SU-DHL-6 (cell line): ENCODE measurements around the gene RNF214.

ENCODE experiments used
- EZH2phosphoT487 ChIP-seq: fragments of 200-600 bp; sonication (generic), shearing (Covaris generic); conservative IDR thresholded peaks from 2 replicates; pipeline ENCODE4 v1.6.1; 2018; ENCODE audit warnings: mild to moderate bottlenecking, antibody characterized with exemption, low read length, moderate library complexity, mixed read lengths
- TF ChIP-seq, protein P1 (sequence below): fragments of 200-600 bp; sonication (generic); IDR thresholded peaks from one replicate; pipeline ENCODE4 v1.5.1; 2017; ENCODE audit warnings: antibody characterized with exemption, mild to moderate bottlenecking, low read length, moderate library complexity; ENCODE audit not compliant: insufficient read depth, poor library complexity, severe bottlenecking

GRCh38 chr11:117256573-117256972 lies 24.1 kb downstream of the RNF214 start:
- TF ChIP-seq, protein P1, sequence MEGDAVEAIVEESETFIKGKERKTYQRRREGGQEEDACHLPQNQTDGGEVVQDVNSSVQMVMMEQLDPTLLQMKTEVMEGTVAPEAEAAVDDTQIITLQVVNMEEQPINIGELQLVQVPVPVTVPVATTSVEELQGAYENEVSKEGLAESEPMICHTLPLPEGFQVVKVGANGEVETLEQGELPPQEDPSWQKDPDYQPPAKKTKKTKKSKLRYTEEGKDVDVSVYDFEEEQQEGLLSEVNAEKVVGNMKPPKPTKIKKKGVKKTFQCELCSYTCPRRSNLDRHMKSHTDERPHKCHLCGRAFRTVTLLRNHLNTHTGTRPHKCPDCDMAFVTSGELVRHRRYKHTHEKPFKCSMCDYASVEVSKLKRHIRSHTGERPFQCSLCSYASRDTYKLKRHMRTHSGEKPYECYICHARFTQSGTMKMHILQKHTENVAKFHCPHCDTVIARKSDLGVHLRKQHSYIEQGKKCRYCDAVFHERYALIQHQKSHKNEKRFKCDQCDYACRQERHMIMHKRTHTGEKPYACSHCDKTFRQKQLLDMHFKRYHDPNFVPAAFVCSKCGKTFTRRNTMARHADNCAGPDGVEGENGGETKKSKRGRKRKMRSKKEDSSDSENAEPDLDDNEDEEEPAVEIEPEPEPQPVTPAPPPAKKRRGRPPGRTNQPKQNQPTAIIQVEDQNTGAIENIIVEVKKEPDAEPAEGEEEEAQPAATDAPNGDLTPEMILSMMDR = no peak
- TF ChIP-seq EZH2phosphoT487 = no peak
